Measurements from ENCODE around the gene MRPL9. TPM values are rescaled to one million over a fixed set of nuclear protein-coding genes. Genes with fewer than 3 reads are reported as not detected.

The MRPL9 gene
- total and polyA plus RNA-seq, 10 donors = 55.4 to 92.6 (median 68.6) TPM

- DNase-seq = peak; percentile 85
- Histone ChIP-seq H3K27ac (peak overlapping the region in 5 of 8 donors; percentile 69 to 80 (median 74)), H3K27me3 (replicated peaks in 1 of 7) (no peaks in the 10 kb centered on the region), H3K9me3 (no peaks in the 10 kb centered on the region), H3K4me3 (peak overlapping the region; percentile 68 to 98 (median 85)), H3K36me3 (peaks cover 0 to 6% (median 0%) of the 10 kb centered on the region in 6 donors), H3K4me1 (peaks cover 0 to 43% (median 20%) of the 10 kb centered on the region in 6 donors)
- intact Hi-C loops (cut with DNase I; ENCODE audit: low total_unique reads) = no loop called here
- TF ChIP-seq CTCF (IDR thresholded peaks at IDR 0.05 in 8 of 11, conservative IDR thresholded peaks at IDR 0.05 in 3 of 11) (no peak), POLR2AphosphoS5 (IDR thresholded peaks at IDR 0.05) (no peak)
- WGBS, 5 donors = 1 to 3% (median 1%) methylated on average over 23 to 52 of the region's 52 CpGs
Observed at GRCh38 chr1:151790940-151791651, 27.8 kb upstream of the MRPL9 start.

DNA sequence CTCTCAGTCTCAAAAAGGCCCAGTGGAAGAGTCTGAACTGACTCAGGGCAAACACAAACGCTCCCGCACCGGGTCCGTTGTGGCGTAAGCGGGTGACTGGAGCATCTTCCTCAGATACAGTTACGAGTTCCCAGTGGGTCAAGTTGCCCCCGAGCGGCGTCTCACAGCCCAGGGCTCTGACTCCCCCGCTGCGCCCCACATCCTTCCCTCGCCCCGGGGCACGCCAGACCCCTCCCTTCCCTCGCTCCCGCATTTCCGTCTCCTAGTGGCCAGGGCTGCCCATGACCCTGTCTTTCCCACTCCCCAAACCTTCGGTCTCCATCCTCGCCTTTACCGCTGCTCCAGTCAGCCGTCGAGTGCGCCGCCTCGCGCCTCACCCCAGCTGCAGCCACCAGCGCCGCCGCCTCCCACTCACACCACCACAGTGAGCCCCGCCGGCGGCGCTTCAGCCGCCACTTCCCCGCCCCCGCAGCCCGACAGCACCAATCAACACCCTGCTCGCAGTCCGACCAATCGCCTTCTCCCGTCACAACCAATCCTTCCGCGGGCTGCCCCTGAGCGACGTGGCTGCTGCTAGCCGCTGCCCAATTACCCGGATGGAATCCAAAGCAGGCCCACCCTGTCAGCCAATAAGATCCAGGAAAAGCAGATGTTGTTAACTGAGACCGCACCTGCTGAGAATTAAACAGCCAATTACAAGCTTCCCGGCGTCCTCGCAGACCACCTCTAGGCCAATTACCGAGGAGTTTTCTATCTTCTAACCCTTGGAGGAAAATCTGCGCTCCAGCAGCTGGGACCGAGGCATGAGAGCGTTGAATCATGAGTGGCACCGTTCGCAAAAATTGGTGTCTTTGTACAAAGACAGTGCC is 27.0 kb upstream of the MRPL9 start, which contains the start of gene TDRKH:
Gene TDRKH, minus strand, starts transcription at position 430 of the 869 bp plus-strand sequence. CDS start 7,478 bp downstream, outside the sequence.
- peak; percentile 97 for DNase-seq
- TF ChIP-seq CTCF (IDR thresholded peaks at IDR 0.05 in 8 of 11, conservative IDR thresholded peaks at IDR 0.05 in 3 of 11) = peak in 6 of 11 experiments; percentile 27 to 58 (median 41)
- TF ChIP-seq POLR2A (IDR thresholded peaks at IDR 0.05) = peak in 1 of 3 donors; percentile 35
- TF ChIP-seq POLR2AphosphoS5 (IDR thresholded peaks at IDR 0.05) = peak; percentile 82 to 94 (median 92)
- intact Hi-C loops (cut with DNase I; ENCODE audit: low total_unique reads) = no loop called here
- H3K9me3 ChIP-seq = no peaks in the 10 kb centered on the region
- H3K4me1 ChIP-seq = peaks cover 0 to 43% (median 20%) of the 10 kb centered on the region in 6 donors
- H3K27ac ChIP-seq = peak within 1 kb of the TSS in 6 of 8 donors; percentile 27 to 82 (median 74)
- peaks cover 0 to 6% (median 0%) of the 10 kb centered on the region in 6 donors for H3K36me3 ChIP-seq
- WGBS, 5 donors = 0 to 1% (median 1%) methylated on average over 52 to 58 of the region's 58 CpGs
- H3K4me3 ChIP-seq = peak within 1 kb of the TSS; percentile 68 to 98 (median 85)
- H3K27me3 ChIP-seq (replicated peaks in 1 of 7) = no peaks in the 10 kb centered on the region

DNA sequence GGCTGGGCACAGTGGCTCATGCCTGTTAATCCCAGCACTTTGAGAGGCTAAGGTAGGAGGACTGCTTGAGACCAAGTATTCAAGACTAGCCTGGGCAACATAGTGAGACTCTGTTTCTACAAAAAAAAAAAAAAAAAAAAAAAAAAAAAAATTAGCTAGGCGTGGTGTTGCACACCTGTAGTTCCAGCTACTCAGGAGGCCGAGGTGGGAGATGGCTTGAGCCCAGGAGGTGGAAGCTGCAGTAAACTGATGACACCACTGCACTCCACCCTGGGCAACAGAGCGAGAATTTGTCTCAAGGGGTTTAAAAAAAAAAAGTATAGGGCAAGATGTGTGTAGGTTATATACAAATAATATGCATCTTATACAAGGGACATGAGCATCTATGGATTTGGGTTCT is 24.4 kb upstream of the MRPL9 start:
- Histone ChIP-seq H3K4me1 (peaks cover 0 to 37% (median 20%) of the 10 kb centered on the region in 6 donors), H3K27me3 (replicated peaks in 1 of 7) (no peaks in the 10 kb centered on the region), H3K9me3 (no peaks in the 10 kb centered on the region), H3K4me3 (no peak overlapping the region), H3K36me3 (peaks cover 0 to 2% (median 0%) of the 10 kb centered on the region in 6 donors), H3K27ac (no peak overlapping the region)
- TF ChIP-seq CTCF (IDR thresholded peaks at IDR 0.05 in 8 of 11, conservative IDR thresholded peaks at IDR 0.05 in 3 of 11) (no peak), POLR2AphosphoS5 (IDR thresholded peaks at IDR 0.05) (no peak), POLR2A (IDR thresholded peaks at IDR 0.05) (no peak)
- intact Hi-C loops (cut with DNase I; ENCODE audit: low total_unique reads) = no loop called here
- WGBS, 5 donors = 88 to 95% (median 91%) methylated on average over 3 of the region's 3 CpGs
- DNase-seq = no peak
